ENCODE measurements around the gene TOPBP1. TPM values are rescaled to one million over a fixed set of nuclear protein-coding genes. Genes with fewer than 3 reads are reported as not detected.
"Not testable (repeated sequence)": the region's sequence is repeated elsewhere in the genome, so short reads cannot be mapped to it uniquely, and the experiment has no call there.

The TOPBP1 gene
- polyA plus RNA-seq, 3 donors: 5.2 to 10.0 (median 6.9) TPM

- WGBS, 3 donors: 95 to 97% (median 96%) methylated on average over 6 of the region's 6 CpGs
- H3K27ac ChIP-seq (ENCODE audit: low read depth, low read length): no peak overlapping the region
Measured at GRCh38 chr3:133583396-133583795, 78.3 kb downstream of the TOPBP1 start.

- H3K27ac ChIP-seq (ENCODE audit: low read depth, low read length): no peak overlapping the region
- 7 to 16% (median 12%) methylated on average over 1 of the region's 1 CpG for WGBS, 3 donors
Measured at GRCh38 chr3:133578548-133579191, 83.1 kb downstream of the TOPBP1 start.

GRCh38 chr3:133576169-133576568 is 85.6 kb downstream of the TOPBP1 start:
- WGBS, 3 donors: 9 to 35% (median 32%) methylated on average over 3 of the region's 3 CpGs
- no peak overlapping the region for H3K27ac ChIP-seq (ENCODE audit: low read depth, low read length)

GRCh38 chr3:133575086-133575485 is 86.7 kb downstream of the TOPBP1 start:
- peak overlapping the region; percentile 100 for H3K27ac ChIP-seq (ENCODE audit: low read depth, low read length)
- 28 to 40% (median 36%) methylated on average over 4 of the region's 4 CpGs for WGBS, 3 donors

GRCh38 chr3:133574260-133574881 is 87.4 kb downstream of the TOPBP1 start:
- H3K27ac ChIP-seq (ENCODE audit: low read depth, low read length): peak overlapping the region; percentile 100
- WGBS, 3 donors: 0 to 1% (median 0%) methylated on average over 31 to 54 of the region's 54 CpGs

- WGBS, 3 donors: 1% methylated on average over 70 to 79 of the region's 81 CpGs
- H3K27ac ChIP-seq (ENCODE audit: low read depth, low read length): peak within 1 kb of the TSS; percentile 100
Measured at GRCh38 chr3:133573629-133574194, 88.0 kb downstream of the TOPBP1 start, which contains the start of gene CDV3. Gene CDV3 (plus strand): TSS chr3:133573686. CDS start chr3:133574045, 359 bp downstream.

GRCh38 chr3:133573054-133573628 is 88.6 kb downstream of the TOPBP1 start:
- 0 to 1% (median 1%) methylated on average over 32 to 33 of the region's 33 CpGs for WGBS, 3 donors
- peak overlapping the region; percentile 65 for H3K27ac ChIP-seq (ENCODE audit: low read depth, low read length)

GRCh38 chr3:133572158-133573053 is 89.3 kb downstream of the TOPBP1 start:
- H3K27ac ChIP-seq (ENCODE audit: low read depth, low read length): peak overlapping the region; percentile 65
- 58 to 86% (median 69%) methylated on average over 19 of the region's 19 CpGs for WGBS, 3 donors

- no peak overlapping the region for H3K27ac ChIP-seq (ENCODE audit: low read depth, low read length)
- WGBS, 3 donors: 71 to 81% (median 81%) methylated on average over 2 of the region's 2 CpGs
Measured at GRCh38 chr3:133570937-133571320, 90.8 kb downstream of the TOPBP1 start.

GRCh38 chr3:133570139-133570936 is 91.4 kb downstream of the TOPBP1 start:
- H3K27ac ChIP-seq (ENCODE audit: low read depth, low read length): no peak overlapping the region
- WGBS, 3 donors: 76 to 87% (median 85%) methylated on average over 5 of the region's 5 CpGs

- WGBS, 3 donors: 61 to 73% (median 65%) methylated on average over 8 of the region's 8 CpGs
- H3K27ac ChIP-seq (ENCODE audit: low read depth, low read length): no peak overlapping the region
Measured at GRCh38 chr3:133568294-133569014, 93.3 kb downstream of the TOPBP1 start.

- no peak overlapping the region for H3K27ac ChIP-seq (ENCODE audit: low read depth, low read length)
- 71 to 90% (median 86%) methylated on average over 1 of the region's 1 CpG for WGBS, 3 donors
Measured at GRCh38 chr3:133563816-133564215, 97.9 kb downstream of the TOPBP1 start.

- no peak overlapping the region for H3K27ac ChIP-seq (ENCODE audit: low read depth, low read length)
- 61 to 80% (median 76%) methylated on average over 5 of the region's 5 CpGs for WGBS, 3 donors
Measured at GRCh38 chr3:133563186-133563591, 98.6 kb downstream of the TOPBP1 start.

- no peak overlapping the region for H3K27ac ChIP-seq (ENCODE audit: low read depth, low read length)
- 94 to 100% (median 97%) methylated on average over 1 of the region's 1 CpG for WGBS, 3 donors
Measured at GRCh38 chr3:133562376-133562775, 99.4 kb downstream of the TOPBP1 start.

GRCh38 chr3:133561679-133562078 is 100.1 kb downstream of the TOPBP1 start:
- WGBS, 3 donors: 84 to 91% (median 90%) methylated on average over 2 of the region's 2 CpGs
- H3K27ac ChIP-seq (ENCODE audit: low read depth, low read length): no peak overlapping the region

- not testable (repeated sequence) for H3K27ac ChIP-seq (ENCODE audit: low read depth, low read length)
- WGBS, 3 donors: 91 to 95% (median 92%) methylated on average over 7 to 11 of the region's 14 CpGs
Measured at GRCh38 chr3:133551589-133551988, 110.2 kb downstream of the TOPBP1 start.

All from adipose tissue (tissue), 3 donors.